ENCODE data around the gene NINJ1.

The NINJ1 gene

DNA sequence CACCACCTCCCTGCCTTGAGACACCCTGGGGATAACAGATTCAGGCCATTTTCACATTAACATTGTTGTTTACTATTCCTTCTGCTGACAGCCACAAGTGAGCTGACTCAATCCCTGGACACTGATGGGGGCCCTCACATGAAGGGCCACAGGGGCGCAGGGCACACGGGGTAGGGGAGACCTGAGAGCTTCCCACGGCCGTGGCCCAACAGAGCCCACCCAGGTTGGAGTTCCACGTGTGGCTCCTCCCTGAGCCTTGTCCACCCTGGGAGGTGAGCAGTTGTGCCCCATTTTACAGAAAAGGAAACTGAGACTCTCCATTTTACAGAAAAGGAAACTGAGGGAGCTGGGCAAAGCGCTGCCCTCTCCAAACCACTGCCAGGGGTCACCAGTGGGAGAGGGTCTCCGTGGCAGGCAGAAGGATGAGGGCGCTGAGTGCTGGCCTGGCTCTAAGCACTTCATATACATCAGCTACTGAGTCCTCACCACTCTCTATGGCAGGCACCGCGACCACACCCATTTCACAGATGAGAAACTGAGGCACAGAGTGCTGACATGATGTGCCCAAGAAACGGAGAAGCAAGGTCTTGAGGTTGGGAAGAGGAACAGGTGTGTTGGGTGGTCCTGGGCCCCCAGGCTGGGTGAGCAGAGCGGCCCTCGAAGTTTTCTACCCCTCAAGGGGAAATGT, 2.3 kb downstream of the NINJ1 start:
- TF ChIP-seq TAF1 (IDR thresholded peaks at IDR 0.05; ENCODE audit: borderline replicate concordance, insufficient read depth, low read length) (no peak), POLR2AphosphoS5 (IDR thresholded peaks at IDR 0.05; ENCODE audit: low read depth, low read length) (no peak), FOXP2 (optimal IDR thresholded peaks at IDR 0.05; ENCODE audit: borderline replicate concordance, extremely low read depth, extremely low read length, insufficient read depth) (no peak), SIN3A (IDR thresholded peaks at IDR 0.05; ENCODE audit: borderline replicate concordance, insufficient read depth, low read length) (no peak)
- TF ChIP-seq, protein P1, sequence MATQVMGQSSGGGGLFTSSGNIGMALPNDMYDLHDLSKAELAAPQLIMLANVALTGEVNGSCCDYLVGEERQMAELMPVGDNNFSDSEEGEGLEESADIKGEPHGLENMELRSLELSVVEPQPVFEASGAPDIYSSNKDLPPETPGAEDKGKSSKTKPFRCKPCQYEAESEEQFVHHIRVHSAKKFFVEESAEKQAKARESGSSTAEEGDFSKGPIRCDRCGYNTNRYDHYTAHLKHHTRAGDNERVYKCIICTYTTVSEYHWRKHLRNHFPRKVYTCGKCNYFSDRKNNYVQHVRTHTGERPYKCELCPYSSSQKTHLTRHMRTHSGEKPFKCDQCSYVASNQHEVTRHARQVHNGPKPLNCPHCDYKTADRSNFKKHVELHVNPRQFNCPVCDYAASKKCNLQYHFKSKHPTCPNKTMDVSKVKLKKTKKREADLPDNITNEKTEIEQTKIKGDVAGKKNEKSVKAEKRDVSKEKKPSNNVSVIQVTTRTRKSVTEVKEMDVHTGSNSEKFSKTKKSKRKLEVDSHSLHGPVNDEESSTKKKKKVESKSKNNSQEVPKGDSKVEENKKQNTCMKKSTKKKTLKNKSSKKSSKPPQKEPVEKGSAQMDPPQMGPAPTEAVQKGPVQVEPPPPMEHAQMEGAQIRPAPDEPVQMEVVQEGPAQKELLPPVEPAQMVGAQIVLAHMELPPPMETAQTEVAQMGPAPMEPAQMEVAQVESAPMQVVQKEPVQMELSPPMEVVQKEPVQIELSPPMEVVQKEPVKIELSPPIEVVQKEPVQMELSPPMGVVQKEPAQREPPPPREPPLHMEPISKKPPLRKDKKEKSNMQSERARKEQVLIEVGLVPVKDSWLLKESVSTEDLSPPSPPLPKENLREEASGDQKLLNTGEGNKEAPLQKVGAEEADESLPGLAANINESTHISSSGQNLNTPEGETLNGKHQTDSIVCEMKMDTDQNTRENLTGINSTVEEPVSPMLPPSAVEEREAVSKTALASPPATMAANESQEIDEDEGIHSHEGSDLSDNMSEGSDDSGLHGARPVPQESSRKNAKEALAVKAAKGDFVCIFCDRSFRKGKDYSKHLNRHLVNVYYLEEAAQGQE (IDR thresholded peaks at IDR 0.05; ENCODE audit: insufficient read depth in 1 of 2, low read depth in 2 of 2, low read length in 2 of 2), result no peak

DNA sequence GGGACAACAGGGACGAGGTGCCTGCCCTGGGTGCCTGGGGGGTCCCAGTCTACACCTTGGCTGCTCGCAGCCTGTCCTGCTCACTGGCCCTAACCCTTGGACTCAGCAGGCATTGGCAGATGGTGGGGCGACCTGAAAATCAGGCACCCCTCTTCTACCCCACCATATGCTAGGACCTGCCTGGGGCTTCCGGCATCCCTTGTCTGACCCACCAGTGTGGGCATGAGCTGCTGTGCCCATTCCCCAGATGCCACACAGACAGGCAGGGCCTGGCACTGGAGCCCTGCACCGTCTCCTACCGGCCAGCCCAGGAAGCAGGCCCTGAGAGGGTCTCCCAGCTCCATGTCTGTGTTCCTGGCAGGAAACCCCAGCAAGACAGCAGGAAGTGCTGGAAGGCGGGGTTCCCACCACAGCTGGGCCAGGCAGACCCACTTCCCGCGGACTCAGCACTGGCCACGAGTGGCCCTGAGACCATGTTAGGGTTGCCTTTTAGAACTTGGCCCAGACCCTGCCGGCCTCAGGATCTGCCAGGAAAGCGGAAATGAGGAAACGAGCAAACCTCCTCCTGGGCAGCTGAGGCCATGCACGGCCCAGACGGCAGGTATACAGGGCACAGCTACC, 3.1 kb downstream of the NINJ1 start:
- TF ChIP-seq FOXP2 (optimal IDR thresholded peaks at IDR 0.05; ENCODE audit: borderline replicate concordance, extremely low read depth, extremely low read length, insufficient read depth), result no peak

DNA sequence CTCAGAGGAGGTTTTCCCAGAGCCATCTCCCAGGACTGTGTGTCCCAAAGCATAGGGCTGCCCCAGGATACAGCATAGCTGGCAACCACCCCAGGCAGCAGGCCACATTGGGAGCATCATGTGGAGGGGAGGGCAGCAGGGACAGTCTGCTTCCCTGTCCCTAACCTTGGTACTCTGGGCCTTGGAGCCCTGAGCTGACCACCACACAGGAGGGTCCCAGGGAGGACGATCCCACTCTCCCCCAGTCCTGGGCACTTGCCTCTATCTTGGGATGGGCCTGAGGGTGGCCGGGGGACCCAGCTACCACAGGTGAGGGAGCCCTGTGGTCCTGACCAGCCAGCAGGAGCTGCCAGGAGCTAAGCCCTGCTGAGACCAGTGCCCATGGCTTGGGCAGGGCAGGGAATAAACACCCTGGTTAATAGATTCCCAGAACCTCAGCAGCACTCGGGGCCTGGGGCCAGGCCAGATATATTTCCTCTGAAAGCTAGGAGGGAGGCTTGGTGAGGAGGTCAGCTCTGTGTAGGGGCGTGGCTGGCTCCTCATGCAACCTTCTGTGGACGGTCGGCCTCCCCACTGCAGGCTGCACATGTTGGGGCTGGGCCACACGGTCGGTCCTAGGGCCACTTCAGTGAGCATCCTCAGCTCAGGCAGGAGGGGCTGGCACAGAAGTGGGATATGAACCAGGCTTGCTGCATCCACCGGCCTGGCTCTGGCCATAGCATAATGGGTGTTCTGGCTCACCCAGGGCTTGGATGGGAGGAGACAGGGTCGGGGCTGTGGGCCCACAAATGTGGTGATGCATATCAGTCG, 4.2 kb downstream of the NINJ1 start:
- TF ChIP-seq POLR2AphosphoS5 (IDR thresholded peaks at IDR 0.05; ENCODE audit: low read depth, low read length) (no peak), FOXP2 (optimal IDR thresholded peaks at IDR 0.05; ENCODE audit: borderline replicate concordance, extremely low read depth, extremely low read length, insufficient read depth) (no peak), TAF1 (IDR thresholded peaks at IDR 0.05; ENCODE audit: borderline replicate concordance, insufficient read depth, low read length) (no peak), SIN3A (IDR thresholded peaks at IDR 0.05; ENCODE audit: borderline replicate concordance, insufficient read depth, low read length) (no peak)
- TF ChIP-seq, protein P1 (IDR thresholded peaks at IDR 0.05; ENCODE audit: insufficient read depth in 1 of 2, low read depth in 2 of 2, low read length in 2 of 2), result no peak

DNA sequence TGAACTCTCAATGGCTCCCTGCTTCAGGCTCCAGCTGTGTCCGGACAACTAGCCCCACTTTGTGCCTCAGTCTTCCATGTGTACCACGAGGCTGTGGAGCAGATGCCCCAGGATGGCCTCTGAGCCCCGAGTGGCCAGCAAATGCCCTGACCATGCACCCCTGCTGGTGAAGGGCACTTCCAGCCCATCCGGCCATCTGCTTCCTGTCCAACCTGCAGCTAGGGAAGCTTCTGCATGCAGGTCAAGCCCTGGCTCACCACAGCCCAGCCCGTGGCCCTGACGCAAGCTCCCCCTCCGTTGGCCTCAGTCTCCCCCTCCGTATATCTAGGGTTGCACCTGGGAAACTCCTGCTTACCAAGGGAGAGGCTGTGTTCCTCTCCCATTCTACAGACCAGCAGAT, 4.8 kb downstream of the NINJ1 start:
- TF ChIP-seq SIN3A (IDR thresholded peaks at IDR 0.05; ENCODE audit: borderline replicate concordance, insufficient read depth, low read length), result no peak

DNA sequence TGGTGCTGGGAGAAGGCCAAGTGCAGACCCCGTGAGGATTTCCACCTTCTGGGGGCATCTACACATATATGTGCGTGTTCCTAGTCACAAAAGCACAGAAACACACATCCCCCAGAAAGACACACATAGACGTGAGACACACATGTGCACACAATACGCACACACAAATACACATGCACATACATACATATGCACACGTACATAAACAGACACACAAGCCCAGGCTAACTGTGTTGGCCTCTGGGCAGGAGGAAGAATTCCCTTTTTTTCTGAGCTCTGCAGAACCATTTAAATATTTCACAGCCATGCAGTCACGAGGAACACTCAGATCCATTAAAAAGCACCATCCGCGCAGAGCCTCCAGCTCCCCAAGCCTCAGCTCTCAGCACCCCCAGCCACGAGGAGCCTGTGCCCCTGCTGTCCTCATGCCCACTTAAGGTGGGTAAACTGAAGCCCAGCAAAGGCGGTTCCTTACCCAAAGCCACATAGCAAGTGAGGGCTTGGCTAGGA, 5.3 kb downstream of the NINJ1 start:
- TF ChIP-seq FOXP2 (optimal IDR thresholded peaks at IDR 0.05; ENCODE audit: borderline replicate concordance, extremely low read depth, extremely low read length, insufficient read depth), result no peak
- no peak for TF ChIP-seq SIN3A (IDR thresholded peaks at IDR 0.05; ENCODE audit: borderline replicate concordance, insufficient read depth, low read length)
- no peak for TF ChIP-seq TAF1 (IDR thresholded peaks at IDR 0.05; ENCODE audit: borderline replicate concordance, insufficient read depth, low read length)
- TF ChIP-seq POLR2AphosphoS5 (IDR thresholded peaks at IDR 0.05; ENCODE audit: low read depth, low read length), result no peak
- TF ChIP-seq, protein P1 (IDR thresholded peaks at IDR 0.05; ENCODE audit: insufficient read depth in 1 of 2, low read depth in 2 of 2, low read length in 2 of 2), result no peak
